ENCODE results near the gene PTGES. TPM values are rescaled to one million over a fixed set of nuclear protein-coding genes. Genes with fewer than 3 reads are reported as not detected.
"Not testable (repeated sequence)": the region's sequence is repeated elsewhere in the genome, so short reads cannot be mapped to it uniquely, and the experiment has no call there.

Gene PTGES
- total RNA-seq, 2 experiments from 2014 or later, result not detected

DNA sequence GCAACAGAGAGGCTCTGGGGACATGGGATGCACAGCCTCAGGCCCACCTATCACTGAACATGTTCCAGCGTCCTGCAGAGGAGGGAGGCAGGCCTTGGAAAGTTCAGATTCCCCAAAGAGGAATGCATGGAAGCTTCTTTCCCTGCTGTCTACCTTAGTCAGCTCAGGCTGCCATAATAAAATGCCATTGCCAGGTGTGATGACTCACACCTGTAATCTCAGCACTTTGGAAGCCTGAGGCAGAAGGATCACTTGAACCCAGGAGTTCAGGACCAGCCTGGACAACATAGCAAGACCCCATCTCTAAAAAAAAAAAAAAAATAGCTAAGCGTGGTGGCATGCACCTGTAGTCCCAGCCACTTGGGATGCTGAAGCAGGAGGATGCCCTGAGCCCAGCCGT lies 25.6 kb upstream of the PTGES start:
- no peaks in the 10 kb centered on the region for H3K9me3 Mint-ChIP-seq (ENCODE audit: low read depth)
- CTCF ChIA-PET, result interaction anchor here (1.9 to 3.3 kb wide), 3 partner anchors 12 to 52 kb away, joined by 9 to 18 read pairs (median 12); no protein-coding TSS in a partner anchor
- ATAC-seq, result no peak
- no peak overlapping the region for H3K4me3 Mint-ChIP-seq
- peaks cover 12% of the 10 kb centered on the region for H3K27me3 Mint-ChIP-seq
- H3K4me1 Mint-ChIP-seq, result peaks cover 16% of the 10 kb centered on the region
- no peak for DNase-seq
- H3K36me3 Mint-ChIP-seq, result no peaks in the 10 kb centered on the region
- H3K27ac Mint-ChIP-seq, result no peak overlapping the region

- no peak overlapping the region for H3K4me3 Mint-ChIP-seq
- no peak overlapping the region for H3K27ac Mint-ChIP-seq
- H3K4me1 Mint-ChIP-seq, result peaks cover 16% of the 10 kb centered on the region
- CTCF ChIA-PET, result interaction anchor here (0.7 to 3.3 kb wide), 5 partner anchors 13 to 51 kb away, joined by 3 to 18 read pairs (median 9); no protein-coding TSS in a partner anchor
- ATAC-seq, result peak; percentile 25
- no peaks in the 10 kb centered on the region for H3K9me3 Mint-ChIP-seq (ENCODE audit: low read depth)
- no peaks in the 10 kb centered on the region for H3K36me3 Mint-ChIP-seq
- no peak for DNase-seq
- H3K27me3 Mint-ChIP-seq, result peaks cover 14% of the 10 kb centered on the region
These were observed 24.9 kb upstream of the PTGES start for GRCh38 chr9:129777769-129778130.

DNA sequence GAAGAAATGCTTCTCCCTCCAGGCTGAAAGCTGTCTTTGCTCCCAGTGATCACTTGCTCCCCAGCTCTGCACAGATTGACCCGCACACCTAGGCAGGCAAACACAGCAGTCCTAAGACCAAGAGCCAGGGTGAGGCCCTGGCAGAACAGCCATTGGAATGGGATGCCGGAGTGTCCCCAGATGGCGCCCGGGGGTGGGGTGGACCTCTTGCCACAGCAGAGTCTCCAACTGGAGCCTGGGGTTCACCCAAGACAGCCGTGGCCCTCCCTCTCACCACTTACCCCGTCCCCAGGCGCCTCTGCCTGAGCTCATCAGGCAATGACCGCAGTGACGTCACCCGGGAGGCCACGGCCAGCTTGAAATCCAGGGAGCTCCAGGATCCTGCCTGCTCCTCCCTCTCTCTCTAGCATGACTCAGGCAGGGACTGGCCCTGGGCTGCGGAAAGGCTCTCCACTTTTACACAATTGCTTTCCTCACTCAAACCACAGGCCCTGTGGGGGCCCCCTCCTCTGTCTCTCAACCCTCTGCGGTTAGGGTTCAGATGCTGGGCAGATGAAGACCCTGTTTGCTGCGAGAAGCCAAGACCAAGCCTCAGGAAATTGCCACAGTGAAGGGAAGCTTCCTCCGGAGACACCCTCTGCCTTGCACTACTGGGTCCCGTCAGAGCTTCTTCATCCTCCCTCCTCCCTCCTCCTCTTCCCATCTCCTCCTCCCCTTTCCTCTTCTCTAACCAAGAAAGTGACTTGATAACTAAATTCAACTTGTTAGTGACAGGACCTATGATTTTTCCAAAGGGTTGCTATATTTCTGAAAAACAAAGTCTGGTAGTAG lies 24.3 kb upstream of the PTGES start:
- no peak overlapping the region for H3K27ac Mint-ChIP-seq
- peaks cover 16% of the 10 kb centered on the region for H3K4me1 Mint-ChIP-seq
- peak; percentile 72 for DNase-seq
- no peak overlapping the region for H3K4me3 Mint-ChIP-seq
- CTCF ChIA-PET, result interaction anchor here (0.7 to 3.3 kb wide), 7 partner anchors 9 to 76 kb away, joined by 3 to 18 read pairs (median 5); no protein-coding TSS in a partner anchor
- no peaks in the 10 kb centered on the region for H3K36me3 Mint-ChIP-seq
- peaks cover 14% of the 10 kb centered on the region for H3K27me3 Mint-ChIP-seq
- peak; percentile 75 for ATAC-seq
- H3K9me3 Mint-ChIP-seq (ENCODE audit: low read depth), result no peaks in the 10 kb centered on the region

DNA sequence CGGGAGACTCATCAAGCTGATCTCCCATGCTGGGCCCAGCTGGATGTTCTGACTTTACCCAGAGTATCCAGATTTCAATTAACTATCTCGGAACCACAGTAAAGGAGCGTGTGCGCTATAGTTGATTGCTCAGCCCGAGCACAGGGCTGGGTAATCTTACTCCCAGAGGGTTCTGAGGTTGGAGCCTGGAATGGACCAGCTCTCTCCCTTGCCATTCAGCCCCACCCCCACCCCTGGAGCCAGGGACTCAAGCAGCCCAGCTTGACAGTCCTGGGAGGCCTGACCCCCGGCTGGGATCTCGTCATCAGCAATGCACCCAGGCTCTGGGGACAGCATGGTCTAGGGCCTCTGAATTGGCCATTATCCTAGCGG lies 23.7 kb upstream of the PTGES start:
- Mint-ChIP-seq H3K36me3 (no peaks in the 10 kb centered on the region), H3K4me3 (no peak overlapping the region), H3K27ac (no peak overlapping the region), H3K27me3 (peaks cover 14% of the 10 kb centered on the region), H3K4me1 (peaks cover 16% of the 10 kb centered on the region), H3K9me3 (ENCODE audit: low read depth) (no peaks in the 10 kb centered on the region)
- DNase-seq, result no peak
- no peak for ATAC-seq
- CTCF ChIA-PET, result interaction anchor here (1.1 to 3.3 kb wide), 5 partner anchors 9 to 137 kb away, joined by 3 to 18 read pairs (median 9); no protein-coding TSS in a partner anchor

DNA sequence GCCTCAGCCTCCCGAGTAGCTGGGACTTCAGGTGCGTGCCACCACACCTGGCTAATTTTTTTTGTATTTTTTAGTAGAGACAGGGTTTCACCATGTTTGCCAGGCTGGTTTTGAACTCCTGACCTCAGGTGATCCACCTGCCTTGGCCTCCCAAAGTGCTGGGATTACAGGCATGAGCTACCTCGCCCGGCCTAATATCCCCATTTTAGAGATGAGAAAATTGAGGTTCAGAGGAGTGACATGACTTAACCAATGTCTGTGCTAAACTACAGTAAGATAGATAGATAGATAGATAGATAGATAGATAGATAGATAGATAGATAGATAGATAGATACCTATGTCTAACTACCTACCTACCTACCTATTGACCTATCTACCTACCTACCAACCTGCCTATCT lies 23.3 kb upstream of the PTGES start:
- ATAC-seq; H3K27ac Mint-ChIP-seq; H3K4me3 Mint-ChIP-seq; H3K9me3 Mint-ChIP-seq (ENCODE audit: low read depth); DNase-seq; H3K36me3 Mint-ChIP-seq: not testable (repeated sequence)
- Mint-ChIP-seq H3K27me3 (peaks cover 14% of the 10 kb centered on the region), H3K4me1 (peaks cover 16% of the 10 kb centered on the region)
- CTCF ChIA-PET, result interaction anchor here (1.1 to 3.3 kb wide), 4 partner anchors 10 to 136 kb away, joined by 3 to 18 read pairs (median 8); no protein-coding TSS in a partner anchor

GRCh38 chr9:129775448-129775798 lies 22.6 kb upstream of the PTGES start:
- H3K4me3 Mint-ChIP-seq, result no peak overlapping the region
- H3K36me3 Mint-ChIP-seq, result no peaks in the 10 kb centered on the region
- no peak overlapping the region for H3K27ac Mint-ChIP-seq
- peaks cover 16% of the 10 kb centered on the region for H3K4me1 Mint-ChIP-seq
- DNase-seq (no peak), ATAC-seq (no peak)
- H3K27me3 Mint-ChIP-seq, result peaks cover 19% of the 10 kb centered on the region
- CTCF ChIA-PET, result interaction anchor here (1.1 to 3.3 kb wide), 4 partner anchors 8 to 136 kb away, joined by 3 to 18 read pairs (median 6); no protein-coding TSS in a partner anchor
- no peaks in the 10 kb centered on the region for H3K9me3 Mint-ChIP-seq (ENCODE audit: low read depth)

- no peak for DNase-seq
- Mint-ChIP-seq H3K4me1 (peaks cover 16% of the 10 kb centered on the region), H3K4me3 (no peak overlapping the region), H3K36me3 (no peaks in the 10 kb centered on the region), H3K27ac (no peak overlapping the region), H3K27me3 (peaks cover 20% of the 10 kb centered on the region), H3K9me3 (ENCODE audit: low read depth) (no peaks in the 10 kb centered on the region)
- CTCF ChIA-PET, result interaction anchor here (1.2 kb wide), 1 partner anchor 9 kb away, joined by 6 read pairs; no protein-coding TSS in a partner anchor
- no peak for ATAC-seq
These were observed 22.1 kb upstream of the PTGES start for GRCh38 chr9:129774791-129775447.

GRCh38 chr9:129773262-129774048 lies 20.6 kb upstream of the PTGES start:
- CTCF ChIA-PET, result interaction anchor here (1.2 to 2.5 kb wide), 3 partner anchors 9 to 36 kb away, joined by 3 to 11 read pairs (median 9); no protein-coding TSS in a partner anchor
- H3K4me1 Mint-ChIP-seq, result peaks cover 16% of the 10 kb centered on the region
- ATAC-seq (no peak), DNase-seq (no peak)
- H3K27me3 Mint-ChIP-seq, result peaks cover 17% of the 10 kb centered on the region
- no peak overlapping the region for H3K27ac Mint-ChIP-seq
- no peaks in the 10 kb centered on the region for H3K36me3 Mint-ChIP-seq
- H3K4me3 Mint-ChIP-seq, result no peak overlapping the region
- H3K9me3 Mint-ChIP-seq (ENCODE audit: low read depth), result no peaks in the 10 kb centered on the region

DNA sequence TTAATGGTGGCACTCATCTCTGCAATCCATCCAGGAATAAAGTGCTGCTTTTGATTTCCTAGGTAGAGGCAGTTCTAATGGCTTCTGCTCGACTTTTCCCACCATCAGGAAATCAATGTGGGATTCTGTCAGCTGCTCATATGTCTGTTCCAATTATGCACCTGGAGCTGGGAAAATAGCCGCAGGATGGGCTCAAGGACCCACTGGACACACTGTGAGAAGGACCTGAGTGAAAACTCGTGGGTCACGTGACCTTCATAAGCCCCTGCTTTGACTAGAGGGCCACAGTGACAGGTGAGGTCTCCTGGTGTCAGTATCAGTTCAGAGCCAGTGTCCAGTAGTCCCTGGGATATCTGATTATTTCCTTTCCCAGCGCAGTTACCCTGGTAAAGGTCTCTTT lies 17.9 kb upstream of the PTGES start:
- no peaks in the 10 kb centered on the region for H3K9me3 Mint-ChIP-seq (ENCODE audit: low read depth)
- H3K4me1 Mint-ChIP-seq, result peaks cover 4% of the 10 kb centered on the region
- no peak for ATAC-seq
- H3K36me3 Mint-ChIP-seq, result no peaks in the 10 kb centered on the region
- peaks cover 19% of the 10 kb centered on the region for H3K27me3 Mint-ChIP-seq
- CTCF ChIA-PET, result no interaction called here
- H3K27ac Mint-ChIP-seq, result no peak overlapping the region
- H3K4me3 Mint-ChIP-seq, result no peak overlapping the region
- no peak for DNase-seq

- Mint-ChIP-seq H3K27me3 (peaks cover 19% of the 10 kb centered on the region), H3K4me1 (peaks cover 4% of the 10 kb centered on the region), H3K4me3 (no peak overlapping the region), H3K9me3 (ENCODE audit: low read depth) (no peaks in the 10 kb centered on the region), H3K36me3 (no peaks in the 10 kb centered on the region), H3K27ac (no peak overlapping the region)
- no peak for DNase-seq
- CTCF ChIA-PET, result interaction anchor here (1.0 to 1.3 kb wide), 2 partner anchors 21 to 32 kb away, joined by 4 to 5 read pairs; no protein-coding TSS in a partner anchor
- ATAC-seq, result no peak
These were observed 16.8 kb upstream of the PTGES start for GRCh38 chr9:129769669-129770068.

DNA sequence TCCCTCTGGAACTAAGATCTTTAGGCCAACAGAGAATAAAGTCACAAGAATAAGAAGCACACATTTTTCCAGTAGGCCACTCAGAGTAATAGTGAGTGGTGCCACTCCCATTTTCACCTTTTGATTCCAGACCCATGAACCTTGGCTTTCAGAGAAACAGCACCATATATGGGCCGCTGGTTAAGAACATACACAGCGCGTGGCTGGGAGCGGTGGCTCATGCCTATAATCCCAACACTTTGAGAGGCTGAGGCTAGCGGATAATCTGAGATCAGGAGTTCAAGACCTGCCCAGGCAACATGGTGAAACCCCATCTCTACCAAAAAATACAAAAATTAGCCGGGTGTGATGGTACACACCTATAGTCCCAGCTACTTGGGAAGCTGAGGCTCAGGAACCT lies 15.6 kb upstream of the PTGES start:
- Mint-ChIP-seq H3K9me3 (ENCODE audit: low read depth) (no peaks in the 10 kb centered on the region), H3K4me1 (peaks cover 4% of the 10 kb centered on the region), H3K27ac (no peak overlapping the region), H3K4me3 (no peak overlapping the region), H3K36me3 (no peaks in the 10 kb centered on the region), H3K27me3 (peaks cover 11% of the 10 kb centered on the region)
- CTCF ChIA-PET, result interaction anchor here (6.1 kb wide), 1 partner anchor 31 kb away, joined by 21 read pairs; no protein-coding TSS in a partner anchor
- DNase-seq (no peak), ATAC-seq (no peak)

DNA sequence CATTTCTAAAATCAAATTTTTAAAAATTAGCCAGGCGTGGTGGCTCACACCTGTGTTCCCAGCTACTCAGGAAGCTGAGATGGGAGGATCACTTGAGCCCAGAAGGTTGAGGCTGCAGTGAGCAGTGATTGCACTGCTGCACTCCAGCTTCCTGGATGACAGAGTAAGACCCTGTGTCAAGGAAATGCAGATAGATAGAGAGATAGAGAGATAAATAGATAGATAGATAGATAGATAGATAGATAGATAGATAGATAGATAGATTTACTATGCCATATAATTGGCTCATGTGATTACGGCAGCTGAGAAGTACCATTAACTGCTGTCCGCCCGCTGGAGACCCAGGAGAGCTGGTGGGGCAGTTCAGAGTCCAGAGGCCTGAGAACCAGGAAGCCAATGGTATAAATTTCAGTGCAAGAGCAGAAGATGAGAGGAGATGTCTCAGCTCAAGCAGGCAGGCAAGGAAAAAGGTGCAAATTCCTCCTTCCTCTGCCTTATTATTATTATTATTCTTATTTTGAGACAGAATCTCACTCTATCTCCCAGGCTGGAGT lies 13.0 kb upstream of the PTGES start:
- DNase-seq, result no peak
- H3K27me3 Mint-ChIP-seq, result peaks cover 11% of the 10 kb centered on the region
- H3K9me3 Mint-ChIP-seq (ENCODE audit: low read depth), result no peaks in the 10 kb centered on the region
- H3K4me3 Mint-ChIP-seq, result no peak overlapping the region
- H3K27ac Mint-ChIP-seq, result no peak overlapping the region
- peaks cover 4% of the 10 kb centered on the region for H3K4me1 Mint-ChIP-seq
- CTCF ChIA-PET, result interaction anchor here (1.3 to 6.1 kb wide), 3 partner anchors 10 to 39 kb away, joined by 4 to 21 read pairs (median 4); no protein-coding TSS in a partner anchor
- ATAC-seq, result no peak
- H3K36me3 Mint-ChIP-seq, result no peaks in the 10 kb centered on the region

Data from activated CD8-positive, alpha-beta memory T cell treated with anti-CD3 and anti-CD28 coated beads, Interleukin-2, amount 10 ng/mL, durations not matched to agents 7 days and 5 days (primary cell).